ENCODE data around the gene PRC1.

PRC1 gene, protein sequence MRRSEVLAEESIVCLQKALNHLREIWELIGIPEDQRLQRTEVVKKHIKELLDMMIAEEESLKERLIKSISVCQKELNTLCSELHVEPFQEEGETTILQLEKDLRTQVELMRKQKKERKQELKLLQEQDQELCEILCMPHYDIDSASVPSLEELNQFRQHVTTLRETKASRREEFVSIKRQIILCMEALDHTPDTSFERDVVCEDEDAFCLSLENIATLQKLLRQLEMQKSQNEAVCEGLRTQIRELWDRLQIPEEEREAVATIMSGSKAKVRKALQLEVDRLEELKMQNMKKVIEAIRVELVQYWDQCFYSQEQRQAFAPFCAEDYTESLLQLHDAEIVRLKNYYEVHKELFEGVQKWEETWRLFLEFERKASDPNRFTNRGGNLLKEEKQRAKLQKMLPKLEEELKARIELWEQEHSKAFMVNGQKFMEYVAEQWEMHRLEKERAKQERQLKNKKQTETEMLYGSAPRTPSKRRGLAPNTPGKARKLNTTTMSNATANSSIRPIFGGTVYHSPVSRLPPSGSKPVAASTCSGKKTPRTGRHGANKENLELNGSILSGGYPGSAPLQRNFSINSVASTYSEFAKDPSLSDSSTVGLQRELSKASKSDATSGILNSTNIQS

GRCh38 chr15:90994417-90995311 lies at the start of gene PRC1:
PRC1 (minus strand) TSS chr15:90994535; CDS start chr15:90994417, 118 bp downstream.
- DNase-seq (ENCODE audit: low read depth): peak; percentile 98
- H3K4me3 ChIP-seq (ENCODE audit: low read depth, low read length): peak within 1 kb of the TSS; percentile 97
- TF ChIP-seq, protein P1, sequence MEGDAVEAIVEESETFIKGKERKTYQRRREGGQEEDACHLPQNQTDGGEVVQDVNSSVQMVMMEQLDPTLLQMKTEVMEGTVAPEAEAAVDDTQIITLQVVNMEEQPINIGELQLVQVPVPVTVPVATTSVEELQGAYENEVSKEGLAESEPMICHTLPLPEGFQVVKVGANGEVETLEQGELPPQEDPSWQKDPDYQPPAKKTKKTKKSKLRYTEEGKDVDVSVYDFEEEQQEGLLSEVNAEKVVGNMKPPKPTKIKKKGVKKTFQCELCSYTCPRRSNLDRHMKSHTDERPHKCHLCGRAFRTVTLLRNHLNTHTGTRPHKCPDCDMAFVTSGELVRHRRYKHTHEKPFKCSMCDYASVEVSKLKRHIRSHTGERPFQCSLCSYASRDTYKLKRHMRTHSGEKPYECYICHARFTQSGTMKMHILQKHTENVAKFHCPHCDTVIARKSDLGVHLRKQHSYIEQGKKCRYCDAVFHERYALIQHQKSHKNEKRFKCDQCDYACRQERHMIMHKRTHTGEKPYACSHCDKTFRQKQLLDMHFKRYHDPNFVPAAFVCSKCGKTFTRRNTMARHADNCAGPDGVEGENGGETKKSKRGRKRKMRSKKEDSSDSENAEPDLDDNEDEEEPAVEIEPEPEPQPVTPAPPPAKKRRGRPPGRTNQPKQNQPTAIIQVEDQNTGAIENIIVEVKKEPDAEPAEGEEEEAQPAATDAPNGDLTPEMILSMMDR (conservative IDR thresholded peaks at IDR 0.05; ENCODE audit: low read depth, low read length): no peak

DNA sequence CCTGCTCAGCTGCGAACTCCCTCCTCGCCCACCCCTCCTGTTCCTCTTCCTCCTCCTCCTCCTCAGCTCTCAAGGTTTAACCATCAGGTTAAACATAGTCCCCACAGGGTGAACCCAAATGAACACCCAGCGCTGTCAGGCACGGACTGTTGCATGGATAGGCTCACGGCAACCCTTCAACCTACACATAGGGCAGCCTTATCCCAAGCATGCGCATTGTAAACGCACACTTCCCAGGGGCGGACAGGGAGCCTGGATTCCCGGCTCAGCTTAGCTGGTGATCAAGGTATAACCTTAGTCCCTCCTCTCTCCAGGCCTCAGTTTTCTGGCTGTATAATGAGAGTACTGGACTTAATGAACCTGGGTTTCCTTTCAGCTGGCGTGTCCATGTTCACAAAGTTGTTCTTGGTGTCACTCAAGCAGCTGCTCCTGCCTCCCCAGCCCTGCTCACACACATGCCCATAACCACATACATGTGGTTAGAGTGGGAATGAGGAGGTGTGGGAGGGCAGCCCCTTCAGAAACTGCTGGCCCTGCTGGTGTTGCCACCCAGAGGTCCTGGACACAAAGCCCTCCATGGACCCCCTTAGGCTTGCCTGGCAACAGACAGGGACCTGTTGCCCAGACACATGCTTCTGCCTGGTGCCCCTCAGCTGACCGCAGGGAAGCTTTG lies 49.0 kb upstream of the PRC1 start:
- H3K4me3 ChIP-seq (ENCODE audit: low read depth, low read length): no peak overlapping the region
- DNase-seq (ENCODE audit: low read depth): no peak
- TF ChIP-seq, protein P1 (conservative IDR thresholded peaks at IDR 0.05; ENCODE audit: low read depth, low read length): no peak

- no peak overlapping the region for H3K4me3 ChIP-seq (ENCODE audit: low read depth, low read length)
- TF ChIP-seq, protein P1 (conservative IDR thresholded peaks at IDR 0.05; ENCODE audit: low read depth, low read length): no peak
- no peak for DNase-seq (ENCODE audit: low read depth)
Measured at GRCh38 chr15:91040856-91041255, 46.5 kb upstream of the PRC1 start.

DNA sequence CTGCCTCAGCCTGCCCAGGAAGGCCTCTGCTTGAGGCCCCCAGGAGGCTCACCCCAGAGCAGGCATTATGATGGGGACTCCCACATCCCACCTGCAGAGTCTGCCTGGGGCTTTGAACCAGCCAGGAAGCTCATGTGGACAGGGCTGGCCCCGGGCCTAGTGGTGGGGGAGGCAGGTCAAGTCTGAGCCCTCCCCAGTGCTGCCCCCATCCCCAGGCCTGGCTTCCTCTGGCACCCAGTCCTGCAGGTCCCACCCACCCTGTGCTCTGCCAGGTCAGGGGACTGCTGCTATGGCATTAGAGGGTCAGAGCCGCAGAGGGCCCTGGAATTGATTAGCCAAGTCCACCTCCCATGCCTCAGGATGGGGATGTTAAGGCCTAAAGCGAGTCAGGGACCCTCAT lies 45.7 kb upstream of the PRC1 start:
- DNase-seq (ENCODE audit: low read depth): no peak
- no peak overlapping the region for H3K4me3 ChIP-seq (ENCODE audit: low read depth, low read length)
- TF ChIP-seq, protein P1 (conservative IDR thresholded peaks at IDR 0.05; ENCODE audit: low read depth, low read length): no peak

GRCh38 chr15:91032919-91033803 lies 38.8 kb upstream of the PRC1 start:
- no peak overlapping the region for H3K4me3 ChIP-seq (ENCODE audit: low read depth, low read length)
- peak; percentile 41 for DNase-seq (ENCODE audit: low read depth)
- TF ChIP-seq, protein P1 (conservative IDR thresholded peaks at IDR 0.05; ENCODE audit: low read depth, low read length): peak; percentile 73
